ENCODE measurements around the gene KCNK4. TPM values are rescaled to one million over a fixed set of nuclear protein-coding genes. Genes with fewer than 3 reads are reported as not detected.

Gene KCNK4
- total and polyA plus RNA-seq, 4 donors = not detected

DNA sequence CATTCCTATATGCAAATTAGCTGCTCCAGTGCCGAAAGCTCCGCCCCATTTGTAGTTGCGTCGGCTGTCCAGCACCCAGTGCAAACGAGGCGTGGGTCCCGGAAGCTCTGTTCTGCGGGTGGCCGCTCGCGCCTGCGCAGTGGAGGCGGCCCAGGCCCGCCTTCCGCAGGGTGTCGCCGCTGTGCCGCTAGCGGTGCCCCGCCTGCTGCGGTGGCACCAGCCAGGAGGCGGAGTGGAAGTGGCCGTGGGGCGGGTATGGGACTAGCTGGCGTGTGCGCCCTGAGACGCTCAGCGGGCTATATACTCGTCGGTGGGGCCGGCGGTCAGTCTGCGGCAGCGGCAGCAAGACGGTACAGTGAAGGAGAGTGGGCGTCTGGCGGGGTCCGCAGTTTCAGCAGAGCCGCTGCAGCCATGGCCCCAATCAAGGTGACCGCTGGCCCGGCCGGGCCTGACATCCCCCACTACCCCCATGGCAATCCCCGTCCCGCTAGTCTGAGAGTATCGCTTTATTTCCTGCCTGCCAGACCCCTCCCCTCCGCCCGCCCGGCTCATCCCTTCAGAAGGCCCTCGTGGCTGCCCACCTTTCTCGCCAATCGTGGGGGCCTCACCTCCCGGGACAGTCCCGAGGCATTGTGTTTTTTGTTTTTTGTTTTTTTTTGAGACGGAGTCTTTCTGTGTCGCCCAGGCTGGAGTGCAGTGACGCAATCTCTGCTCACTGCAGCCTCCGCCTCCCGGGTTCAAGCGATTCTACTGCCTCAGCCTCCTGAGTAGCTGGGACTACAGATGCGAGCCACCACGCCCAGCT lies 27.1 kb downstream of the KCNK4 start, which contains the start of gene PRDX5:
Gene PRDX5, plus strand, starts transcription at position 161 of the 805 bp plus-strand sequence. Its CDS starts 95 bp downstream, at position 256.
- TF ChIP-seq SP1 (IDR thresholded peaks at IDR 0.05) (no peak), GABPA (IDR thresholded peaks at IDR 0.05 in 1 of 2, conservative IDR thresholded peaks at IDR 0.05 in 1 of 2) (no peak), JUND (IDR thresholded peaks at IDR 0.05) (no peak), TAF1 (conservative IDR thresholded peaks at IDR 0.05) (no peak), NR2F2 (IDR thresholded peaks at IDR 0.05) (no peak), FOXA2 (IDR thresholded peaks at IDR 0.05) (peak; percentile 2), YY1 (IDR thresholded peaks at IDR 0.05) (peak; percentile 39), HNF4A (conservative IDR thresholded peaks at IDR 0.05) (no peak), EGR1 (IDR thresholded peaks at IDR 0.05; ENCODE audit: low read depth in 2 of 2) (no peak), HNF4G (IDR thresholded peaks at IDR 0.05) (no peak), RXRA (IDR thresholded peaks at IDR 0.05) (no peak), FOXA1 (IDR thresholded peaks at IDR 0.05) (no peak), RAD21 (IDR thresholded peaks at IDR 0.05) (peak; percentile 60 to 71)
- TF ChIP-seq, protein P1, sequence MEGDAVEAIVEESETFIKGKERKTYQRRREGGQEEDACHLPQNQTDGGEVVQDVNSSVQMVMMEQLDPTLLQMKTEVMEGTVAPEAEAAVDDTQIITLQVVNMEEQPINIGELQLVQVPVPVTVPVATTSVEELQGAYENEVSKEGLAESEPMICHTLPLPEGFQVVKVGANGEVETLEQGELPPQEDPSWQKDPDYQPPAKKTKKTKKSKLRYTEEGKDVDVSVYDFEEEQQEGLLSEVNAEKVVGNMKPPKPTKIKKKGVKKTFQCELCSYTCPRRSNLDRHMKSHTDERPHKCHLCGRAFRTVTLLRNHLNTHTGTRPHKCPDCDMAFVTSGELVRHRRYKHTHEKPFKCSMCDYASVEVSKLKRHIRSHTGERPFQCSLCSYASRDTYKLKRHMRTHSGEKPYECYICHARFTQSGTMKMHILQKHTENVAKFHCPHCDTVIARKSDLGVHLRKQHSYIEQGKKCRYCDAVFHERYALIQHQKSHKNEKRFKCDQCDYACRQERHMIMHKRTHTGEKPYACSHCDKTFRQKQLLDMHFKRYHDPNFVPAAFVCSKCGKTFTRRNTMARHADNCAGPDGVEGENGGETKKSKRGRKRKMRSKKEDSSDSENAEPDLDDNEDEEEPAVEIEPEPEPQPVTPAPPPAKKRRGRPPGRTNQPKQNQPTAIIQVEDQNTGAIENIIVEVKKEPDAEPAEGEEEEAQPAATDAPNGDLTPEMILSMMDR (IDR thresholded peaks at IDR 0.05; ENCODE audit: low read depth, low read length, missing input control) = peak; percentile 32
- TF ChIP-seq, protein P2, sequence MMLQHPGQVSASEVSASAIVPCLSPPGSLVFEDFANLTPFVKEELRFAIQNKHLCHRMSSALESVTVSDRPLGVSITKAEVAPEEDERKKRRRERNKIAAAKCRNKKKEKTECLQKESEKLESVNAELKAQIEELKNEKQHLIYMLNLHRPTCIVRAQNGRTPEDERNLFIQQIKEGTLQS (IDR thresholded peaks at IDR 0.05) = peak; percentile 19
- TF ChIP-seq, protein P3, sequence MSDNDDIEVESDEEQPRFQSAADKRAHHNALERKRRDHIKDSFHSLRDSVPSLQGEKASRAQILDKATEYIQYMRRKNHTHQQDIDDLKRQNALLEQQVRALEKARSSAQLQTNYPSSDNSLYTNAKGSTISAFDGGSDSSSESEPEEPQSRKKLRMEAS (IDR thresholded peaks at IDR 0.05) = no peak
- TF ChIP-seq, protein P4, sequence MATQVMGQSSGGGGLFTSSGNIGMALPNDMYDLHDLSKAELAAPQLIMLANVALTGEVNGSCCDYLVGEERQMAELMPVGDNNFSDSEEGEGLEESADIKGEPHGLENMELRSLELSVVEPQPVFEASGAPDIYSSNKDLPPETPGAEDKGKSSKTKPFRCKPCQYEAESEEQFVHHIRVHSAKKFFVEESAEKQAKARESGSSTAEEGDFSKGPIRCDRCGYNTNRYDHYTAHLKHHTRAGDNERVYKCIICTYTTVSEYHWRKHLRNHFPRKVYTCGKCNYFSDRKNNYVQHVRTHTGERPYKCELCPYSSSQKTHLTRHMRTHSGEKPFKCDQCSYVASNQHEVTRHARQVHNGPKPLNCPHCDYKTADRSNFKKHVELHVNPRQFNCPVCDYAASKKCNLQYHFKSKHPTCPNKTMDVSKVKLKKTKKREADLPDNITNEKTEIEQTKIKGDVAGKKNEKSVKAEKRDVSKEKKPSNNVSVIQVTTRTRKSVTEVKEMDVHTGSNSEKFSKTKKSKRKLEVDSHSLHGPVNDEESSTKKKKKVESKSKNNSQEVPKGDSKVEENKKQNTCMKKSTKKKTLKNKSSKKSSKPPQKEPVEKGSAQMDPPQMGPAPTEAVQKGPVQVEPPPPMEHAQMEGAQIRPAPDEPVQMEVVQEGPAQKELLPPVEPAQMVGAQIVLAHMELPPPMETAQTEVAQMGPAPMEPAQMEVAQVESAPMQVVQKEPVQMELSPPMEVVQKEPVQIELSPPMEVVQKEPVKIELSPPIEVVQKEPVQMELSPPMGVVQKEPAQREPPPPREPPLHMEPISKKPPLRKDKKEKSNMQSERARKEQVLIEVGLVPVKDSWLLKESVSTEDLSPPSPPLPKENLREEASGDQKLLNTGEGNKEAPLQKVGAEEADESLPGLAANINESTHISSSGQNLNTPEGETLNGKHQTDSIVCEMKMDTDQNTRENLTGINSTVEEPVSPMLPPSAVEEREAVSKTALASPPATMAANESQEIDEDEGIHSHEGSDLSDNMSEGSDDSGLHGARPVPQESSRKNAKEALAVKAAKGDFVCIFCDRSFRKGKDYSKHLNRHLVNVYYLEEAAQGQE (IDR thresholded peaks at IDR 0.05) = peak; percentile 94
- TF ChIP-seq, protein P5, sequence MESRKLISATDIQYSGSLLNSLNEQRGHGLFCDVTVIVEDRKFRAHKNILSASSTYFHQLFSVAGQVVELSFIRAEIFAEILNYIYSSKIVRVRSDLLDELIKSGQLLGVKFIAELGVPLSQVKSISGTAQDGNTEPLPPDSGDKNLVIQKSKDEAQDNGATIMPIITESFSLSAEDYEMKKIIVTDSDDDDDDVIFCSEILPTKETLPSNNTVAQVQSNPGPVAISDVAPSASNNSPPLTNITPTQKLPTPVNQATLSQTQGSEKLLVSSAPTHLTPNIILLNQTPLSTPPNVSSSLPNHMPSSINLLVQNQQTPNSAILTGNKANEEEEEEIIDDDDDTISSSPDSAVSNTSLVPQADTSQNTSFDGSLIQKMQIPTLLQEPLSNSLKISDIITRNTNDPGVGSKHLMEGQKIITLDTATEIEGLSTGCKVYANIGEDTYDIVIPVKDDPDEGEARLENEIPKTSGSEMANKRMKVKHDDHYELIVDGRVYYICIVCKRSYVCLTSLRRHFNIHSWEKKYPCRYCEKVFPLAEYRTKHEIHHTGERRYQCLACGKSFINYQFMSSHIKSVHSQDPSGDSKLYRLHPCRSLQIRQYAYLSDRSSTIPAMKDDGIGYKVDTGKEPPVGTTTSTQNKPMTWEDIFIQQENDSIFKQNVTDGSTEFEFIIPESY (IDR thresholded peaks at IDR 0.05) = no peak

More for the DNA sequence above, 27.1 kb downstream of the KCNK4 start, which contains the start of gene PRDX5:
- peak within 1 kb of the TSS; percentile 93 to 98 for H3K27ac ChIP-seq (ENCODE audit: low read depth in 1 of 2, low read length in 2 of 2)
- DNase-seq (ENCODE audit: low spot score) = peak; percentile 92
- H3K4me3 ChIP-seq (ENCODE audit: low read depth in 1 of 3, low read length in 3 of 3) = peak within 1 kb of the TSS; percentile 63 to 77 (median 76)
- WGBS = under 1% methylated on average over 61 of the region's 61 CpGs
- no peaks in the 10 kb centered on the region for H3K27me3 ChIP-seq (ENCODE audit: control insufficient read depth in 4 of 4, insufficient read depth in 4 of 4, low read length in 3 of 4)
- H3K4me1 ChIP-seq (ENCODE audit: control insufficient read depth in 4 of 4, insufficient read depth in 4 of 4, low read length in 3 of 4) = peaks cover 5 to 36% (median 26%) of the 10 kb centered on the region in 4 donors
- no peaks in the 10 kb centered on the region for H3K9me3 ChIP-seq (ENCODE audit: control insufficient read depth in 4 of 4, low read length in 3 of 4)
- H3K9ac ChIP-seq (ENCODE audit: low read depth in 1 of 2, low read length in 2 of 2) = peak within 1 kb of the TSS; percentile 61 to 77
- peaks cover 4 to 40% (median 12%) of the 10 kb centered on the region in 4 donors for H3K36me3 ChIP-seq (ENCODE audit: control insufficient read depth in 4 of 4, insufficient read depth in 3 of 4, low read depth in 1 of 4, low read length in 3 of 4)

Data from liver (tissue), 9 donors.